ENCODE results near the gene DPCD. TPM values are rescaled to one million over a fixed set of nuclear protein-coding genes. Genes with fewer than 3 reads are reported as not detected.

Gene DPCD
- total RNA-seq, 1 donor from 2014 or later, result 6.4 TPM

DNA sequence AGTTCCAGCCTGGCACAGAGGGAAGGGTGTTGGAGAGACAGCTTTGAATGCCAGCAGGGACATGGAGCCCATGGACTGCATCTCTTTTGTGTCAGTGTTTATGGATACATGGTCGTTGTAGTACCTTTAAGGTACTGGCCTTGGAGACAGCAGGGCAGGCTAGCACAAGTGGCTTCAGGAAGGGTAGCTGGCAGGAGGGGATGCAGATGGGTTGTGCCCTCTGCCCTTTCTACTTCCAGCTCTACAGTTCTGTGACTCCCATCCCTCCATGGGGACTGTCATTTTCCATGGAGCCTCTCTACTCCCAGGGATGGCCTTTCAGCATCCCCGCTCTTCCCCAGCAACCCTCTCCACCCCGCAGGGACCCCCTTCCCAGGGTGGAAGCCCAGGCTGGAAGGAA, 25.1 kb upstream of the DPCD start:
- intact Hi-C loops (cut with micrococcal nuclease), result no loop called here
- no peak for DNase-seq

DNA sequence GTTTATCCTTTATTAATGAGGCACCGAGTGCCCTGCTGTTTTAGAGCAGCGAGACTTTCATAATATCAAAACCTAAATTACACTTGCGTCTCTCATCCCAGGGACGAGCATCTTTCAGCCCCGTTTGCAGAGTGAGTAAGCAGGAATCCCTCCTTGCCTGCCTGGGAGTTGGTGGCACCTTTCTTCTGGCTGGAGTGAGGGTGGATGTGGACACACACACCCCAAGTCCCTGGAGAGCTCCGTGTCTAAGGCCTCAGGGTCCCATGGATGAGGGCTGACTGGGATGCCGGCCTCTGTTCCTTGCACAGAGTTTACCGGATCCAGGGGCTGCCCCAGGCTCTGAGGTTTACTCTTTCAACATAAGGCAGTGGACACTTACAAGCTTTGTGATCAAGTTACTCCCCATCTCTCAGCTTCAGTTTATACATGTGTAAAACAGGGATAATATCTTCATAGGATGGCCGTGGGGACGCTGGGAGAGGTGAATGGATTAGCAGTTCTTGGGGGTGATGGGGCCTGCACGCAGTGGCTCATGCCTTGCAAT, 24.6 kb upstream of the DPCD start:
- Mint-ChIP-seq H3K4me3 (no peak overlapping the region), H3K36me3 (ENCODE audit: low read depth) (no peaks in the 10 kb centered on the region), H3K9me3 (no peaks in the 10 kb centered on the region), H3K27me3 (peaks cover 38% of the 10 kb centered on the region), H3K4me1 (peaks cover 14% of the 10 kb centered on the region), H3K27ac (no peak overlapping the region)
- intact Hi-C loops (cut with micrococcal nuclease), result no loop called here
- DNase-seq, result no peak

More for the DNA sequence above, 25.1 kb upstream of the DPCD start:
- peaks cover 33% of the 10 kb centered on the region for H3K27me3 Mint-ChIP-seq
- H3K36me3 Mint-ChIP-seq (ENCODE audit: low read depth), result no peaks in the 10 kb centered on the region
- no peak overlapping the region for H3K4me3 Mint-ChIP-seq
- no peak overlapping the region for H3K27ac Mint-ChIP-seq
- H3K9me3 Mint-ChIP-seq, result no peaks in the 10 kb centered on the region
- H3K4me1 Mint-ChIP-seq, result peaks cover 19% of the 10 kb centered on the region

DNA sequence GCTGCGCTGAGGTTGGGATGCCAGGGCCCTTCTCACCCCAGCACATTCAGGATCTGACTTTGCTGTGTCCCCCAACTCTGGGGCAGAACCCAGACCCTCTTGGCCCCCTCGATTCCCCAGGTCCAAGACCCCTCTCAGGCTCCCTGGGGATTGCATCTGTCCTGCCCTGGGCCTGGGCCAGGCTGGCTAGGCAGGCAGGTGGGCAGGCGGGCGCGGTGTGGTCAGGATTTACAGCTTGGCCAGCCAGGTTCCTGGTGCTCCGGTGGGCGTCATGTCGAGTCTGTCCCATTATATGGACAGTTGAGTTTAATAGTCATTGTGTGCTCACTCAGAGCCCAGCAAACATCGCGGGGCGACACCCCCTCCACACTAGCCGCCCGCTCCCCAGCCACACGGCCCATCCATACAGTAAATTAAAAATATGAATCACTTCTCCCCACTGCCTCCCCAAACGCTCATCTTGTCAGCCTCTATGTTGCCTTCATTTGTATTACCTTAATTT, 23.6 kb upstream of the DPCD start:
- Mint-ChIP-seq H3K4me1 (peaks cover 12% of the 10 kb centered on the region), H3K4me3 (no peak overlapping the region), H3K9me3 (no peaks in the 10 kb centered on the region), H3K27ac (no peak overlapping the region), H3K27me3 (peaks cover 47% of the 10 kb centered on the region), H3K36me3 (ENCODE audit: low read depth) (no peaks in the 10 kb centered on the region)
- intact Hi-C loops (cut with micrococcal nuclease), result no loop called here
- no peak for DNase-seq

DNA sequence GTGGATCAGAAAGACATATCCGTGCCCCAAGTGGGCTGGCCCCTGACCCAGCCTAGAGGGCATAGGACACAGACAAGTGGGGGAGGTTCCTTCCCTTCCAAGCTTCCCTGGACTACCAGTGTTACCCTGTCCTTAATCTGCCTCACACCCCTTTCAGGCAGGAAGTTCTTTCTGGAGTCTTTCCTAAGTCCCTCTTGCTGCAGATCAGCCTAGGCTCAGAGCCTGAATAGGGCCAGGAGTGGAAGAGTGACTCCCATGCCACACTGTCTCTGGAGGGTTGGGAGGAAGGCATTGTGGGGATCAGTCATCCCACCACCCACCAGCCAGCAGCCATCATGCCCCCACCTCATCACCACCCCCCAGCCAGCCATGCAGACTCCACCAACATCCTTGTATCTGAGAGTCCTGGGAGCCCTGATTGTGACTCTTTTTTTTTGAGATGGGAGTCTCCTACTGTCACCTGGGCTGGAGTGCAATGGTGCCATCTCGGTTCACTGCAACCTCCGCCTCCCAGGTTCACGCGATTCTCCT, 22.7 kb upstream of the DPCD start:
- H3K27me3 Mint-ChIP-seq, result peaks cover 50% of the 10 kb centered on the region
- intact Hi-C loops (cut with micrococcal nuclease), result no loop called here

DNA sequence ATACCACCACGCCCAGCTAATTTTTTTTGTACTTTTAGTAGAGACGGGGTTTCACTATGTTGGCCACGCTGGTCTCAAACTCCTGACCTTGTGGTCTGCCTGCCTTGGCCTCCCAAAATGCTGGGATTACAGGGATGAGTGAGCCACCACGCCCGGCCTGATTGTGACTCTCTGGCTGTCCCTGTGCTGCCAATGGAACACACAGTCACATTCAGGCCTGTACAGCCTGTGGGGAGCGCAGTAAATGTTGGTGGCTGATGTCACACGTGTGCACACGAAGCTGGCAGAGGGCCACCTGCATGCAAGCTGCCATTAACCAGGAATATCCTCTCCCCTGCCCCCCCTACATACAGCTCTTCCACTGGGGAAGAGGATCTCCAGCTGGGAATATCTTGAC, 22.2 kb upstream of the DPCD start:
- DNase-seq, result no peak
- no peak overlapping the region for H3K27ac Mint-ChIP-seq
- H3K4me3 Mint-ChIP-seq, result no peak overlapping the region
- no peaks in the 10 kb centered on the region for H3K9me3 Mint-ChIP-seq
- no peaks in the 10 kb centered on the region for H3K36me3 Mint-ChIP-seq (ENCODE audit: low read depth)
- peaks cover 50% of the 10 kb centered on the region for H3K27me3 Mint-ChIP-seq
- intact Hi-C loops (cut with micrococcal nuclease), result no loop called here
- peaks cover 17% of the 10 kb centered on the region for H3K4me1 Mint-ChIP-seq

More for the DNA sequence above, 22.7 kb upstream of the DPCD start:
- Mint-ChIP-seq H3K4me3 (no peak overlapping the region), H3K27ac (no peak overlapping the region), H3K36me3 (ENCODE audit: low read depth) (no peaks in the 10 kb centered on the region), H3K9me3 (no peaks in the 10 kb centered on the region), H3K4me1 (peaks cover 17% of the 10 kb centered on the region)
- DNase-seq, result no peak

DNA sequence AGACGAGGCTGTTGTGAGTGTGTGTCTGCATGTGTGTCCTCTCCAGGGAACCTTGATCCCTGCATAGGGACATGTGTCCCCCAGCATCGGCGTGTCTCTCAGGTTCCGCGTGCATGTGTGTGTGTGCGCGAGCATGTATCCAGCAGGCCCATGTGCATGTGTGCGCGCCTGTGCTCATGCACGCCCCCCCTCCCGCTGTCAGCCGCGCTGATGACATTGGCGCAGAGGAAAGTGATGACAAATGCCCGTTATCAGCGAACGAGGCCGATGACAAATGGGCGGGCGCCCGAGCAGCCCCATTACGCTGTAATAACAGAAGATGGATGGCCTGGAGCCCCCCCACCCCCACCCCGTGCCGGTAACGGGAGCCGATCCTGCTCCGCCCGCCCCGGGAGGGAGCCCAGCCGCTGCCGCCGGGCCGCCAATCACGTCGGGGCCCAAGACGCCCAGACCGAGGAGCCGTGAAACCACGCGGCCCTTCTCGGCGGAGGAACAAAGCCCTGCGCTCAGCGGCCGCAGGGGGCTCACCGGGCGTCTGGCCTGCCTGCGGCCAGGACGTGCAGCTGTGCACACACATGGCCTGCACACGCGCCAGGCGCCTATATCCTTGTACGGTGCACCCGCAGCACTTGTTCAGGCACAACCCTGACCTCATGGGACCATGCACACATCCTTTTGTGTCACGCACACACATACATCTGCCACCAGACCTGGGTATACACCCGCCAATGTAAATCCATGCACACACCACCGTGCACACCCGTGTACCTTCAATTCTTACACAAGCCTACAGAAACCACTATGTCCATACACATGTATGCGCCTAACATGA, 21.6 kb upstream of the DPCD start:
- Mint-ChIP-seq H3K9me3 (no peaks in the 10 kb centered on the region), H3K27me3 (peaks cover 50% of the 10 kb centered on the region), H3K27ac (no peak overlapping the region), H3K36me3 (ENCODE audit: low read depth) (no peaks in the 10 kb centered on the region), H3K4me1 (peaks cover 17% of the 10 kb centered on the region), H3K4me3 (peak overlapping the region; percentile 35)
- intact Hi-C loops (cut with micrococcal nuclease), result no loop called here
- no peak for DNase-seq

DNA sequence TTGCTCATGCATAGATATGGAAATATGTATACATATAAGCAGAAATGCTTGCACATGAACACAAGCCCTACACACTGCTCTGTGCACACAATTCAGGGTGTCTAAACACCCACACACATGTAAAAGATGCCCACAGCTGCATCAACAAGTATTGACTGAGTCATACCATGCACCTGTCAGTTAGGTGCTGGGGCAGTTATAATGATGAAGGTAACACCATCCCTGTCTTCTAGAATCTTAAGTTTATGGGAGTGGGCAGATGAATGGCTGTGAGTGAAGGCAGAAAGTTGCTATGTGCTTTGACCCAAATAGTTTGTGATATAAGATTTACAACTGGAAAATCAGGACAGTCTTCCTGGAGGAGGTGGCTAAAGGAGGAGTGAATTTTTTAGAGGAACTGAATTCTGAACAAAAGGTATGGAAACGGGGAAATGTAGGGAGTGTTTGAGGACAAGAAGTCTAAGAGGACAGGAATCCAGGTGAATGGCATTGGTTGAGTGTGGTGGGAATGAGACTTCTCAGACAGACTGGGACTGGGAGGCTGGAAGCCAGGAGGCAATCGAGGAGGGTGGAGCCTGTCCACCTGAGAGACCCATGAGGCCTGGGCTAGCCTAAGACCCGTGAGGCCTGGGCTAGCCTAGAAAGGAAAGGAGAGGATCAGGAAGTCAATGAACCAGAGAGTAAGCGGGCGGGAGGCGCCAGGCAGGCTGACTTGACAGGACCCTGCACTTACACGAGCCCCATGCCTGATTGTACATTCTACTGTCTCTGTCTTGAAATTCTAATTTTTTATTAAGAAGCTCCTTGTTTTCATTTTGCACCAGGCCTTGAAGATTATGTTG, 20.7 kb upstream of the DPCD start:
- intact Hi-C loops (cut with micrococcal nuclease), result no loop called here
- H3K4me1 Mint-ChIP-seq, result peaks cover 17% of the 10 kb centered on the region
- DNase-seq, result no peak
- peak overlapping the region; percentile 35 for H3K4me3 Mint-ChIP-seq
- H3K27me3 Mint-ChIP-seq, result peaks cover 50% of the 10 kb centered on the region
- no peak overlapping the region for H3K27ac Mint-ChIP-seq
- no peaks in the 10 kb centered on the region for H3K9me3 Mint-ChIP-seq
- no peaks in the 10 kb centered on the region for H3K36me3 Mint-ChIP-seq (ENCODE audit: low read depth)

DNA sequence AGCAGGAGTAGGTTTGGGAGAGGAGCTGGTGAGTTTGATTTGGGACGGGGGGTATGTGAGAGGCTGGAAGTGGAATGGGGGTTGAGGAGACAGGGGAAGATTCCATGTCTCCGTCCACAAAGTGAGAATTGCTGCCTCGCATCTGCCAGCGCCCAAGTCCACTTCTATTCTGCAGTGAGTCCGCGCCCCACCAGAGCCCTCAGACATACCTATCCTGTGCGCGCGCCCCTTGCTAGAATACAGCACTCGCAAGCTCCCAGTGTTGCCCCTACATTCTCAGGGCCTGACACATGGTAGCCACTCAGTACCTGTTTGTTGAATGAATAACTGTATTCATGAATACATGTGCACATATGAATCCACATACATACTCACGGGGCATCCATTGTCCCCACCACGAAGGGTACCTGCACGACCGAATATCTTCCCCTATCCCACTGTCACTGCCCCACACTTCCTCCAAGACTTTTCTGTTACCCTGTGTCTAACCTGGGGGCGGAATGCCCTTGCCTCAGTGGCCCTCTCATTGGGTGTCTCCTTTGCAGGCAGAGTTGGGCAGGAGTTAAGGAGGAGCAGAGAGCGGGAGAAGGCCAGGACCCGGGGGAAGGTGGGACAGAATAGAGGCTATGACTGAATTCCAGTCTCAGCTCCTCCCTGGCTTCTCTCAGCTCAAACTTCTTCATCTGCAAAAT, 19.9 kb upstream of the DPCD start:
- Mint-ChIP-seq H3K9me3 (no peaks in the 10 kb centered on the region), H3K27me3 (peaks cover 50% of the 10 kb centered on the region), H3K36me3 (ENCODE audit: low read depth) (no peaks in the 10 kb centered on the region), H3K4me3 (peak overlapping the region; percentile 14), H3K27ac (no peak overlapping the region), H3K4me1 (peaks cover 17% of the 10 kb centered on the region)
- no peak for DNase-seq
- intact Hi-C loops (cut with micrococcal nuclease), result no loop called here

DNA sequence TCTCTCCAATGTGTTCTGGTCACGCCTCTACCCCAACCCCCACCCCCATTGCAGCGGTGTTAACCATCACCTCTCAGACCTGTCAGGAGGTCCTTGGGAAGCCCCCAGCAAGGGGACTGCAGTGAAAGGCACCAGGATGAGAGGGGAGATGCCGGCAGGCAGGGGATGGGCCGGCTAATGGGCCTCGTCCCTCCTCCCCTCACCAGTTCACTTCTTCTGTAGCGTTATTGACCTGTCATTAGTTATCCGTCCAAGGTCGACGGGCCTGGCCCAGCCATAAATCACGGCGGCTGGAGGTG, 18.8 kb upstream of the DPCD start:
- no peak for DNase-seq
- intact Hi-C loops (cut with micrococcal nuclease), result no loop called here
- H3K9me3 Mint-ChIP-seq, result no peaks in the 10 kb centered on the region
- peaks cover 48% of the 10 kb centered on the region for H3K27me3 Mint-ChIP-seq
- H3K4me3 Mint-ChIP-seq, result peak overlapping the region; percentile 79
- H3K27ac Mint-ChIP-seq, result no peak overlapping the region
- H3K4me1 Mint-ChIP-seq, result peaks cover 17% of the 10 kb centered on the region
- no peaks in the 10 kb centered on the region for H3K36me3 Mint-ChIP-seq (ENCODE audit: low read depth)

DNA sequence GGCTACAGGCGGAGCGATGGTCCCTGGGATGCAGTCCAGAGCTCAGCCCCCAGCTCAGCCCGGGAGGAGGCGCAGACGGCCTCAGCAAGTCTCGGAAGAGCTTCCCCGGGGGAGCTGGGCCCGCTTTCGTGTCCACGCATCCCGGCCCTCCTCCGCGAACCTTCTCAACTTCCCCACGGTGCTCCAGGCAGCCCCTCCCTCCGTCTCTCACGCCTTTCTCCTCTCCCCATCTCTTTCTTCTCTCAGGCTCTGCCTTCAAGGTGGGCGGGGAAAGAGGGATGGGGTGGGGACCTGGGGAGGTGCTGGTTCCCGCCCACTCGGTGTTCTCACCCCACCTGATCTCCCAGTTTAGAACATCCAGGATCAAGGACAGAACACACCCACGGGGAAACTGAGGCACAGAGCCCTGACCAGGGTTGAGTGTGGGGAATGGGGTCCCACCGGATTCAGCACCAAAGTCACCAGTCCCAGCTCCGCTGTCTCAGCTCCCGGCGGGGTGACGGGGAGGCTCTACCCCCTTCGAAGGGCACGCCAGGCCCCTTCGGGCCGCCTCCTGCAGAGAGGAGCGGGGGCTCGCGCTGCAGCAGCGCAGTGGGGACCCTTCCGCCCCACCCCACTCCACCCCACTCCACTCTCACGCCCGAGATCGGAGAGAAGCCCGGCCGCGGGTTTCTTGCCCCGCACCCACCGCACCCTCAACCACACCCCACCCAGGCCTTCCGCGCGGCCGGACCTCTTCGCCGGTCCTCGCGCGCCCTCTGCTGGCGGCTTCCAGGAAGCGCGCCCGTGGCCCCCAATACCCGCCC, 18.3 kb upstream of the DPCD start:
- intact Hi-C loops (cut with micrococcal nuclease), result loop anchor here (1.0 to 2.0 kb wide), 4 partner anchors 33 to 357 kb away; no protein-coding TSS in a partner anchor
- Mint-ChIP-seq H3K36me3 (ENCODE audit: low read depth) (no peaks in the 10 kb centered on the region), H3K4me1 (peaks cover 17% of the 10 kb centered on the region), H3K27me3 (peaks cover 46% of the 10 kb centered on the region), H3K27ac (peak overlapping the region; percentile 56), H3K9me3 (no peaks in the 10 kb centered on the region), H3K4me3 (peak overlapping the region; percentile 79)
- peak; percentile 93 for DNase-seq

DNA sequence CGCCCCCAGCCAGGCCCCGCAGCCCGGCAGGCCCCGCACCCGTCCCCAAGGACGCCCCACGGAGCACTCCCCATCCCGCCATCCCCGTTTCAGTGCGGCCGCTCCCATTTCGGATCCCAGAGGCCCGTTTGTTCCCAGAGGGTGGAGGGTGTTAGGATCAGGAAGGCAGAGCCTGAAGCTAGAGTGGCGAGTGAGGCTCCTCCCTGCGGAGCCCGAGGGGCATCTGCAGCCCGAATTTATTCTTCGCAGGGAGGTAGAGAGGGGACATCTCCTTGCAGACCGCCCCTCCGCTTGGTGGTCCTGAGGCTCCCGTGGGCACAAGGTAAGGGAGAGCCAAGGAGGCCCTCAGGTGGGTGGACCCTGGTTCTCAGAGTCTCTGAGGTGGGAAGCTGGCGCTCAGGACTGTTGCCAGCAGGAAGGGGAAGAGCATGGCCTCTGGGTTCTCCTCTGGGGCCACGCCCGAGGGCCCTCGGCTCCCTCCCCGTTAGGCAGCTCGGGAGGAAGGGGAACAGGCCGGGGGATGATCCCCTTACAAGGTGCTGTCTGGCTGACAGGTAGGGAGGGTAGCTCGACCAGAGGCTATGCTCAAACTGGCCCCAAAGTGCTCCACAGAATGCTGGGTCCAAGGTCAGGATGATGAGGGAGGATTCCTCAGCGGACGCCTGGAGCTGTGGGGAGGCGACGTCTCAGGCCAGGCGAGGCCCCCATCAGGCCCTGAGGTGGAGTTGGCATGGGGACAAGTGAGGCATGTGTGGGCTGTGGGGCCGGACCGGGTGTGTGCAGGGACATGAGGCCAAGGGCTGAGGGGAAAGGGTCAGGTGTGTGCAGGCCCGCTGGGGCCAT, 17.5 kb upstream of the DPCD start:
- Mint-ChIP-seq H3K4me3 (peak overlapping the region; percentile 79), H3K27ac (no peak overlapping the region), H3K36me3 (ENCODE audit: low read depth) (no peaks in the 10 kb centered on the region), H3K4me1 (peaks cover 17% of the 10 kb centered on the region), H3K9me3 (no peaks in the 10 kb centered on the region), H3K27me3 (peaks cover 38% of the 10 kb centered on the region)
- intact Hi-C loops (cut with micrococcal nuclease), result loop anchor here (1.0 to 2.0 kb wide), 4 partner anchors 33 to 357 kb away; no protein-coding TSS in a partner anchor
- no peak for DNase-seq

DNA sequence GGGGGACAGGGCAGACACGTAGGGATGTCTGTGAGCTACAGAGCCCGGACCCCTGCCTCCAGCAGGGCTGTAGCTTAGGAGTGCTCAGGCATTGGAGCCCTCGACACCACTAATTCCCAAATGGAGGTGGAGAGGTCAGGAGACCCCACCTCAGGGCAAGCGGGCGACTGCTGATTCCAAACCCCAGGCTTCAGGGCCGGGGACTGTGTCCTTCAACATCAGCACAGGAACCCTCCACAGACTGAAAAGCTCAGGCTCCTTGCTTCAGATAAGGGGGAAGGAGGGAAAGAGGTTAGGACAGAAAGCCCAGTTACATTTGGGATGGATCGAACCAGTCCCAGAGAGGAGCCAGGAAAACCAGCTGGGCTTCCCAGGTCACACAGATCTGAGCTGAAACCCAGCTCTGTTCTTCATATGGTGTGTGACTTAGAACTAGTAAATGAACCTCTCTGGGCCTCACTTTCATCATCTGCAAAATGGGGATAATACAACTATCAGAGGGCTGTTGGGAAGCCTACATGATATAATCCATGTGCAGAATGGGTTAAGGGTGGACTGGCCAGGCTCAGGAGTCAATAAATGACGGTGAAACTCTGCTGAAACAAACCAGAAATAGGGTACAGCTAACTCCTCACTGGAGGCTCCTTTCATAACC, 16.7 kb upstream of the DPCD start:
- Mint-ChIP-seq H3K27me3 (peaks cover 31% of the 10 kb centered on the region), H3K36me3 (ENCODE audit: low read depth) (no peaks in the 10 kb centered on the region), H3K27ac (no peak overlapping the region), H3K4me3 (no peak overlapping the region), H3K9me3 (no peaks in the 10 kb centered on the region), H3K4me1 (peaks cover 15% of the 10 kb centered on the region)
- intact Hi-C loops (cut with micrococcal nuclease), result loop anchor here (2.0 kb wide), 1 partner anchor 299 kb away; no protein-coding TSS in a partner anchor
- no peak for DNase-seq

All from activated CD4-positive, alpha-beta T cell treated with anti-CD3 and anti-CD28 coated beads, Interleukin-2, amount 10 ng/mL, durations not matched to agents 24 days and 14 days (primary cell).